Measurements from ENCODE around the gene TSKU. TPM values are rescaled to one million over a fixed set of nuclear protein-coding genes. Genes with fewer than 3 reads are reported as not detected.
"Not testable (repeated sequence)": the region's sequence is repeated elsewhere in the genome, so short reads cannot be mapped to it uniquely, and the experiment has no call there.

The TSKU gene
- polyA plus RNA-seq (2013, experiment 1 of 2), result 12.1 TPM
- 11.9 TPM for polyA plus RNA-seq (2013, experiment 2 of 2)

GRCh38 chr11:76783294-76783895 lies at the start of gene TSKU:
Gene TSKU (plus strand): TSS chr11:76783356. CDS start chr11:76795617, 12,261 bp downstream.
- peak within 1 kb of the TSS; percentile 91 for H2BK15ac ChIP-seq (ENCODE audit: low read length)
- peaks cover 18 to 24% of the 10 kb centered on the region in 2 donors for H3K4me1 ChIP-seq (ENCODE audit: control insufficient read depth in 2 of 2, insufficient read depth in 1 of 2, low read depth in 1 of 2, low read length in 2 of 2)
- peak within 1 kb of the TSS; percentile 90 to 99 for H3K4me3 ChIP-seq (ENCODE audit: low read length in 2 of 2)
- peak within 1 kb of the TSS; percentile 99 for H3K14ac ChIP-seq (ENCODE audit: low read length)
- peaks cover 6% of the 10 kb centered on the region for H3K79me1 ChIP-seq (ENCODE audit: low read depth, low read length)
- H2AK5ac ChIP-seq (ENCODE audit: low read depth, low read length), result peak within 1 kb of the TSS; percentile 57
- peak within 1 kb of the TSS; percentile 79 for H3K4ac ChIP-seq (ENCODE audit: low read length)
- H4K91ac ChIP-seq (ENCODE audit: low read depth, low read length, poor library complexity), result peak within 1 kb of the TSS; percentile 93
- H2BK12ac ChIP-seq (ENCODE audit: low read length), result peak within 1 kb of the TSS; percentile 60
- H3K27ac ChIP-seq (replicated peaks; ENCODE audit: low read length), result peak within 1 kb of the TSS; percentile 86
- peak within 1 kb of the TSS; percentile 99 for H3K18ac ChIP-seq (ENCODE audit: low read length)
- no peak within 1 kb of the TSS for H4K8ac ChIP-seq (ENCODE audit: low read depth, low read length)
- DNase-seq (ENCODE audit: low spot score), result peak; percentile 76
- H2BK120ac ChIP-seq (ENCODE audit: low read depth, low read length), result peak within 1 kb of the TSS; percentile 88
- no peaks in the 10 kb centered on the region for H3K27me3 ChIP-seq (ENCODE audit: control insufficient read depth in 3 of 3, insufficient read depth in 3 of 3, low read depth in 1 of 3, low read length in 3 of 3)
- H2BK5ac ChIP-seq (ENCODE audit: low read length), result peak within 1 kb of the TSS; percentile 99
- peak within 1 kb of the TSS; percentile 99 for H3K9ac ChIP-seq (ENCODE audit: low read depth, low read length, poor library complexity)
- WGBS, 2 donors (ENCODE audit: extremely low coverage in 2 of 2, insufficient read length in 2 of 2, insufficient replicate concordance in 1 of 2), result no CpG with 5 or more reads among the region's 76 CpGs
- peaks cover 2% of the 10 kb centered on the region in 2 donors for H3K9me3 ChIP-seq (replicated peaks in 1 of 2; ENCODE audit: control insufficient read depth in 2 of 2, insufficient read depth in 1 of 2, low read depth in 1 of 2, low read length in 2 of 2)
- peak within 1 kb of the TSS; percentile 93 for H2AFZ ChIP-seq (ENCODE audit: low read length)
- H3K4me2 ChIP-seq (ENCODE audit: insufficient read depth, low read length, poor library complexity, severe bottlenecking), result peak within 1 kb of the TSS; percentile 90
- peaks cover 0 to 19% of the 10 kb centered on the region in 2 donors for H3K36me3 ChIP-seq (replicated peaks in 1 of 2; ENCODE audit: control insufficient read depth in 2 of 2, insufficient read depth in 2 of 2, low read length in 2 of 2)
- peak within 1 kb of the TSS; percentile 100 for H3K23ac ChIP-seq (ENCODE audit: low read depth, low read length, poor library complexity)

GRCh38 chr11:76733906-76734305 lies 49.2 kb upstream of the TSKU start:
- H3K23ac ChIP-seq (ENCODE audit: low read depth, low read length, poor library complexity); H2AFZ ChIP-seq (ENCODE audit: low read length); H3K9me3 ChIP-seq (replicated peaks in 1 of 2; ENCODE audit: control insufficient read depth in 2 of 2, insufficient read depth in 1 of 2, low read depth in 1 of 2, low read length in 2 of 2); H3K14ac ChIP-seq (ENCODE audit: low read length); H4K91ac ChIP-seq (ENCODE audit: low read depth, low read length, poor library complexity); H3K4me3 ChIP-seq (ENCODE audit: low read length in 2 of 2); H3K4me1 ChIP-seq (ENCODE audit: control insufficient read depth in 2 of 2, insufficient read depth in 1 of 2, low read depth in 1 of 2, low read length in 2 of 2); H2BK15ac ChIP-seq (ENCODE audit: low read length); H3K18ac ChIP-seq (ENCODE audit: low read length); H4K8ac ChIP-seq (ENCODE audit: low read depth, low read length); H3K79me1 ChIP-seq (ENCODE audit: low read depth, low read length); H2AK5ac ChIP-seq (ENCODE audit: low read depth, low read length); H3K4me2 ChIP-seq (ENCODE audit: insufficient read depth, low read length, poor library complexity, severe bottlenecking); H3K36me3 ChIP-seq (replicated peaks in 1 of 2; ENCODE audit: control insufficient read depth in 2 of 2, insufficient read depth in 2 of 2, low read length in 2 of 2); H3K9ac ChIP-seq (ENCODE audit: low read depth, low read length, poor library complexity); H2BK120ac ChIP-seq (ENCODE audit: low read depth, low read length); H2BK12ac ChIP-seq (ENCODE audit: low read length); H3K27ac ChIP-seq (replicated peaks; ENCODE audit: low read length); H3K4ac ChIP-seq (ENCODE audit: low read length); H2BK5ac ChIP-seq (ENCODE audit: low read length): not testable (repeated sequence)
- peaks cover 0 to 25% (median 0%) of the 10 kb centered on the region in 3 experiments for H3K27me3 ChIP-seq (ENCODE audit: control insufficient read depth in 3 of 3, insufficient read depth in 3 of 3, low read depth in 1 of 3, low read length in 3 of 3)
- DNase-seq (ENCODE audit: low spot score), result peak; percentile 65
- WGBS, 2 donors (ENCODE audit: extremely low coverage in 2 of 2, insufficient read length in 2 of 2, insufficient replicate concordance in 1 of 2), result no CpG with 5 or more reads among the region's 3 CpGs

GRCh38 chr11:76734456-76735420 lies 48.4 kb upstream of the TSKU start:
- Histone ChIP-seq H3K4ac (ENCODE audit: low read length) (no peak overlapping the region), H4K8ac (ENCODE audit: low read depth, low read length) (no peak overlapping the region), H3K14ac (ENCODE audit: low read length) (no peak overlapping the region), H2AK5ac (ENCODE audit: low read depth, low read length) (no peak overlapping the region), H2AFZ (ENCODE audit: low read length) (peak overlapping the region; percentile 70), H4K91ac (ENCODE audit: low read depth, low read length, poor library complexity) (no peak overlapping the region), H3K9me3 (replicated peaks in 1 of 2; ENCODE audit: control insufficient read depth in 2 of 2, insufficient read depth in 1 of 2, low read depth in 1 of 2, low read length in 2 of 2) (no peaks in the 10 kb centered on the region), H3K4me1 (ENCODE audit: control insufficient read depth in 2 of 2, insufficient read depth in 1 of 2, low read depth in 1 of 2, low read length in 2 of 2) (peaks cover 2 to 9% of the 10 kb centered on the region in 2 donors), H2BK120ac (ENCODE audit: low read depth, low read length) (no peak overlapping the region), H3K27me3 (ENCODE audit: control insufficient read depth in 3 of 3, insufficient read depth in 3 of 3, low read depth in 1 of 3, low read length in 3 of 3) (peaks cover 0 to 18% (median 0%) of the 10 kb centered on the region in 3 experiments), H3K4me2 (ENCODE audit: insufficient read depth, low read length, poor library complexity, severe bottlenecking) (no peak overlapping the region), H3K36me3 (replicated peaks in 1 of 2; ENCODE audit: control insufficient read depth in 2 of 2, insufficient read depth in 2 of 2, low read length in 2 of 2) (no peaks in the 10 kb centered on the region), H3K9ac (ENCODE audit: low read depth, low read length, poor library complexity) (no peak overlapping the region), H2BK15ac (ENCODE audit: low read length) (no peak overlapping the region), H3K27ac (replicated peaks; ENCODE audit: low read length) (no peak overlapping the region), H3K23ac (ENCODE audit: low read depth, low read length, poor library complexity) (peak overlapping the region; percentile 21), H3K79me1 (ENCODE audit: low read depth, low read length) (no peaks in the 10 kb centered on the region), H2BK5ac (ENCODE audit: low read length) (no peak overlapping the region), H2BK12ac (ENCODE audit: low read length) (no peak overlapping the region), H3K18ac (ENCODE audit: low read length) (no peak overlapping the region), H3K4me3 (ENCODE audit: low read length in 2 of 2) (no peak overlapping the region)
- no peak for DNase-seq (ENCODE audit: low spot score)
- no CpG with 5 or more reads among the region's 12 CpGs for WGBS, 2 donors (ENCODE audit: extremely low coverage in 2 of 2, insufficient read length in 2 of 2, insufficient replicate concordance in 1 of 2)

- no peak overlapping the region for H2BK12ac ChIP-seq (ENCODE audit: low read length)
- H3K18ac ChIP-seq (ENCODE audit: low read length), result no peak overlapping the region
- H3K27ac ChIP-seq (replicated peaks; ENCODE audit: low read length), result no peak overlapping the region
- H3K79me1 ChIP-seq (ENCODE audit: low read depth, low read length), result no peaks in the 10 kb centered on the region
- no peaks in the 10 kb centered on the region for H3K9me3 ChIP-seq (replicated peaks in 1 of 2; ENCODE audit: control insufficient read depth in 2 of 2, insufficient read depth in 1 of 2, low read depth in 1 of 2, low read length in 2 of 2)
- no peak overlapping the region for H2BK120ac ChIP-seq (ENCODE audit: low read depth, low read length)
- no peak overlapping the region for H2BK15ac ChIP-seq (ENCODE audit: low read length)
- H4K91ac ChIP-seq (ENCODE audit: low read depth, low read length, poor library complexity), result no peak overlapping the region
- peaks cover 2 to 9% of the 10 kb centered on the region in 2 donors for H3K4me1 ChIP-seq (ENCODE audit: control insufficient read depth in 2 of 2, insufficient read depth in 1 of 2, low read depth in 1 of 2, low read length in 2 of 2)
- H2BK5ac ChIP-seq (ENCODE audit: low read length), result no peak overlapping the region
- no peak overlapping the region for H4K8ac ChIP-seq (ENCODE audit: low read depth, low read length)
- H2AK5ac ChIP-seq (ENCODE audit: low read depth, low read length), result no peak overlapping the region
- no peaks in the 10 kb centered on the region for H3K36me3 ChIP-seq (replicated peaks in 1 of 2; ENCODE audit: control insufficient read depth in 2 of 2, insufficient read depth in 2 of 2, low read length in 2 of 2)
- H3K9ac ChIP-seq (ENCODE audit: low read depth, low read length, poor library complexity), result no peak overlapping the region
- WGBS, 2 donors (ENCODE audit: extremely low coverage in 2 of 2, insufficient read length in 2 of 2, insufficient replicate concordance in 1 of 2), result no CpG with 5 or more reads among the region's 13 CpGs
- no peak for DNase-seq (ENCODE audit: low spot score)
- H3K27me3 ChIP-seq (ENCODE audit: control insufficient read depth in 3 of 3, insufficient read depth in 3 of 3, low read depth in 1 of 3, low read length in 3 of 3), result peaks cover 0 to 21% (median 0%) of the 10 kb centered on the region in 3 experiments
- H3K4me3 ChIP-seq (ENCODE audit: low read length in 2 of 2), result no peak overlapping the region
- no peak overlapping the region for H3K4ac ChIP-seq (ENCODE audit: low read length)
- H3K14ac ChIP-seq (ENCODE audit: low read length), result peak overlapping the region; percentile 22
- H2AFZ ChIP-seq (ENCODE audit: low read length), result peak overlapping the region; percentile 70
- H3K4me2 ChIP-seq (ENCODE audit: insufficient read depth, low read length, poor library complexity, severe bottlenecking), result no peak overlapping the region
- H3K23ac ChIP-seq (ENCODE audit: low read depth, low read length, poor library complexity), result no peak overlapping the region
Observed at GRCh38 chr11:76735841-76736240, 47.3 kb upstream of the TSKU start.

Measured in neuronal stem cell (in vitro differentiated cells).